Measurements from ENCODE around the gene CHD6.

The CHD6 gene

GRCh38 chr20:41638456-41638855, 20.3 kb upstream of the CHD6 start:
- Histone ChIP-seq H3K4me3 (ENCODE audit: low read depth, low read length) (no peak overlapping the region), H3K9me3 (ENCODE audit: control insufficient read depth, insufficient read depth, low read depth, low read length) (no peaks in the 10 kb centered on the region), H3K4me1 (ENCODE audit: control insufficient read depth, insufficient read depth, low read length) (no peaks in the 10 kb centered on the region), H3K27ac (ENCODE audit: extremely low read depth, low read depth, low read length) (no peak overlapping the region), H3K36me3 (ENCODE audit: control insufficient read depth in 2 of 2, insufficient read depth in 1 of 2, low read length in 2 of 2) (no peaks in the 10 kb centered on the region)
- ChIA-PET POLR2A (no interaction called here), CTCF (no interaction called here)
- TF ChIP-seq ZNF184 (tag by site-specific recombination; IDR thresholded peaks at IDR 0.05) (no peak), ZNF623 (tag by site-specific recombination; IDR thresholded peaks at IDR 0.05) (no peak), ZNF571 (tag by site-specific recombination; IDR thresholded peaks at IDR 0.05) (no peak), ZIC2 (tag by site-specific recombination; IDR thresholded peaks at IDR 0.05) (no peak), ZNF549 (tag by site-specific recombination; IDR thresholded peaks at IDR 0.05) (no peak), ZNF792 (tag by site-specific recombination; IDR thresholded peaks at IDR 0.05) (no peak)
- TF ChIP-seq, protein P1, sequence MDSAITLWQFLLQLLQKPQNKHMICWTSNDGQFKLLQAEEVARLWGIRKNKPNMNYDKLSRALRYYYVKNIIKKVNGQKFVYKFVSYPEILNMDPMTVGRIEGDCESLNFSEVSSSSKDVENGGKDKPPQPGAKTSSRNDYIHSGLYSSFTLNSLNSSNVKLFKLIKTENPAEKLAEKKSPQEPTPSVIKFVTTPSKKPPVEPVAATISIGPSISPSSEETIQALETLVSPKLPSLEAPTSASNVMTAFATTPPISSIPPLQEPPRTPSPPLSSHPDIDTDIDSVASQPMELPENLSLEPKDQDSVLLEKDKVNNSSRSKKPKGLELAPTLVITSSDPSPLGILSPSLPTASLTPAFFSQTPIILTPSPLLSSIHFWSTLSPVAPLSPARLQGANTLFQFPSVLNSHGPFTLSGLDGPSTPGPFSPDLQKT (IDR thresholded peaks at IDR 0.05; ENCODE audit: borderline replicate concordance, low read depth, low read length) = no peak
- TF ChIP-seq, protein P2, sequence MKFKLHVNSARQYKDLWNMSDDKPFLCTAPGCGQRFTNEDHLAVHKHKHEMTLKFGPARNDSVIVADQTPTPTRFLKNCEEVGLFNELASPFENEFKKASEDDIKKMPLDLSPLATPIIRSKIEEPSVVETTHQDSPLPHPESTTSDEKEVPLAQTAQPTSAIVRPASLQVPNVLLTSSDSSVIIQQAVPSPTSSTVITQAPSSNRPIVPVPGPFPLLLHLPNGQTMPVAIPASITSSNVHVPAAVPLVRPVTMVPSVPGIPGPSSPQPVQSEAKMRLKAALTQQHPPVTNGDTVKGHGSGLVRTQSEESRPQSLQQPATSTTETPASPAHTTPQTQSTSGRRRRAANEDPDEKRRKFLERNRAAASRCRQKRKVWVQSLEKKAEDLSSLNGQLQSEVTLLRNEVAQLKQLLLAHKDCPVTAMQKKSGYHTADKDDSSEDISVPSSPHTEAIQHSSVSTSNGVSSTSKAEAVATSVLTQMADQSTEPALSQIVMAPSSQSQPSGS (tag by site-specific recombination; IDR thresholded peaks at IDR 0.05; ENCODE audit: low read depth) = no peak

DNA sequence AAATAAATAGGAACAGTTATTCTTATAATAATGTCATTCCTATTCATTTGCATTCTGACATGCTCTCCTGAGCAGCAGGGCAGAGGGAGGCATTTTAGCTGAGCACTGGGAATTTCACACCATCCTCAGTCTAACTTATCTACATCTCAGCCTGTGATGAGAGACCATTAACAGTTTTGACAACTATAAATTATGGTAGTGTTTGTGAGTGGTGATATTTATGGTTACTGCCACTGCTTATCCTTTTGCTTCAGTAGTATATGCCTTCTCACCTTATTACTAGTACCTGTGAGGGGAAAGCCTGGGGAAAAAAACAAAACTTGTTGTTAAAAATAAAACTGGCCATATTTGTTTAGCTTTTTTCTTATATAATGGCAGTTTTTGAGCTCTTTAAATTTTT, 17.0 kb upstream of the CHD6 start:
- TF ChIP-seq EGR2 (tag by site-specific recombination; IDR thresholded peaks at IDR 0.05; ENCODE audit: low read depth) (no peak), SP3 (tag by site-specific recombination; IDR thresholded peaks at IDR 0.05) (no peak), ZNF677 (tag by site-specific recombination; IDR thresholded peaks at IDR 0.05) (no peak), ZNF654 (tag by site-specific recombination; IDR thresholded peaks at IDR 0.05; ENCODE audit: low read depth) (no peak), ZNF768 (tag by site-specific recombination; IDR thresholded peaks at IDR 0.05) (no peak), TCF7L2 (IDR thresholded peaks at IDR 0.05; ENCODE audit: borderline replicate concordance, low read depth, low read length) (no peak)
- TF ChIP-seq, protein P3, sequence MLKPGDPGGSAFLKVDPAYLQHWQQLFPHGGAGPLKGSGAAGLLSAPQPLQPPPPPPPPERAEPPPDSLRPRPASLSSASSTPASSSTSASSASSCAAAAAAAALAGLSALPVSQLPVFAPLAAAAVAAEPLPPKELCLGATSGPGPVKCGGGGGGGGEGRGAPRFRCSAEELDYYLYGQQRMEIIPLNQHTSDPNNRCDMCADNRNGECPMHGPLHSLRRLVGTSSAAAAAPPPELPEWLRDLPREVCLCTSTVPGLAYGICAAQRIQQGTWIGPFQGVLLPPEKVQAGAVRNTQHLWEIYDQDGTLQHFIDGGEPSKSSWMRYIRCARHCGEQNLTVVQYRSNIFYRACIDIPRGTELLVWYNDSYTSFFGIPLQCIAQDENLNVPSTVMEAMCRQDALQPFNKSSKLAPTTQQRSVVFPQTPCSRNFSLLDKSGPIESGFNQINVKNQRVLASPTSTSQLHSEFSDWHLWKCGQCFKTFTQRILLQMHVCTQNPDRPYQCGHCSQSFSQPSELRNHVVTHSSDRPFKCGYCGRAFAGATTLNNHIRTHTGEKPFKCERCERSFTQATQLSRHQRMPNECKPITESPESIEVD (tag by site-specific recombination; IDR thresholded peaks at IDR 0.05) = no peak
- TF ChIP-seq, protein P4, sequence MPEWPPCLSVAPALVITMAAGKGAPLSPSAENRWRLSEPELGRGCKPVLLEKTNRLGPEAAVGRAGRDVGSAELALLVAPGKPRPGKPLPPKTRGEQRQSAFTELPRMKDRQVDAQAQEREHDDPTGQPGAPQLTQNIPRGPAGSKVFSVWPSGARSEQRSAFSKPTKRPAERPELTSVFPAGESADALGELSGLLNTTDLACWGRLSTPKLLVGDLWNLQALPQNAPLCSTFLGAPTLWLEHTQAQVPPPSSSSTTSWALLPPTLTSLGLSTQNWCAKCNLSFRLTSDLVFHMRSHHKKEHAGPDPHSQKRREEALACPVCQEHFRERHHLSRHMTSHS (tag by site-specific recombination; IDR thresholded peaks at IDR 0.05) = no peak
- no peak overlapping the region for H3K4me3 ChIP-seq (ENCODE audit: low read depth, low read length)
- ChIA-PET CTCF (interaction anchor here (1.6 kb wide), 1 partner anchor 63 kb away, joined by 3 read pairs; no protein-coding TSS in a partner anchor), POLR2A (no interaction called here)
- no peaks in the 10 kb centered on the region for H3K9me3 ChIP-seq (ENCODE audit: control insufficient read depth, insufficient read depth, low read depth, low read length)
- no peaks in the 10 kb centered on the region for H3K36me3 ChIP-seq (ENCODE audit: control insufficient read depth in 2 of 2, insufficient read depth in 1 of 2, low read length in 2 of 2)
- H3K4me1 ChIP-seq (ENCODE audit: control insufficient read depth, insufficient read depth, low read length) = no peaks in the 10 kb centered on the region
- no peak overlapping the region for H3K27ac ChIP-seq (ENCODE audit: extremely low read depth, low read depth, low read length)

- no peak overlapping the region for H3K27ac ChIP-seq (ENCODE audit: extremely low read depth, low read depth, low read length)
- no peaks in the 10 kb centered on the region for H3K9me3 ChIP-seq (ENCODE audit: control insufficient read depth, insufficient read depth, low read depth, low read length)
- H3K4me3 ChIP-seq (ENCODE audit: low read depth, low read length) = no peak overlapping the region
- CTCF ChIA-PET = no interaction called here
- no peaks in the 10 kb centered on the region for H3K36me3 ChIP-seq (ENCODE audit: control insufficient read depth in 2 of 2, insufficient read depth in 1 of 2, low read length in 2 of 2)
- POLR2A ChIA-PET = no interaction called here
- H3K4me1 ChIP-seq (ENCODE audit: control insufficient read depth, insufficient read depth, low read length) = no peaks in the 10 kb centered on the region
- TF ChIP-seq ZNF449 (tag by site-specific recombination; IDR thresholded peaks at IDR 0.05) = no peak
- no peak for TF ChIP-seq SCRT1 (tag by site-specific recombination; IDR thresholded peaks at IDR 0.05; ENCODE audit: borderline replicate concordance)
- TF ChIP-seq, protein P5, sequence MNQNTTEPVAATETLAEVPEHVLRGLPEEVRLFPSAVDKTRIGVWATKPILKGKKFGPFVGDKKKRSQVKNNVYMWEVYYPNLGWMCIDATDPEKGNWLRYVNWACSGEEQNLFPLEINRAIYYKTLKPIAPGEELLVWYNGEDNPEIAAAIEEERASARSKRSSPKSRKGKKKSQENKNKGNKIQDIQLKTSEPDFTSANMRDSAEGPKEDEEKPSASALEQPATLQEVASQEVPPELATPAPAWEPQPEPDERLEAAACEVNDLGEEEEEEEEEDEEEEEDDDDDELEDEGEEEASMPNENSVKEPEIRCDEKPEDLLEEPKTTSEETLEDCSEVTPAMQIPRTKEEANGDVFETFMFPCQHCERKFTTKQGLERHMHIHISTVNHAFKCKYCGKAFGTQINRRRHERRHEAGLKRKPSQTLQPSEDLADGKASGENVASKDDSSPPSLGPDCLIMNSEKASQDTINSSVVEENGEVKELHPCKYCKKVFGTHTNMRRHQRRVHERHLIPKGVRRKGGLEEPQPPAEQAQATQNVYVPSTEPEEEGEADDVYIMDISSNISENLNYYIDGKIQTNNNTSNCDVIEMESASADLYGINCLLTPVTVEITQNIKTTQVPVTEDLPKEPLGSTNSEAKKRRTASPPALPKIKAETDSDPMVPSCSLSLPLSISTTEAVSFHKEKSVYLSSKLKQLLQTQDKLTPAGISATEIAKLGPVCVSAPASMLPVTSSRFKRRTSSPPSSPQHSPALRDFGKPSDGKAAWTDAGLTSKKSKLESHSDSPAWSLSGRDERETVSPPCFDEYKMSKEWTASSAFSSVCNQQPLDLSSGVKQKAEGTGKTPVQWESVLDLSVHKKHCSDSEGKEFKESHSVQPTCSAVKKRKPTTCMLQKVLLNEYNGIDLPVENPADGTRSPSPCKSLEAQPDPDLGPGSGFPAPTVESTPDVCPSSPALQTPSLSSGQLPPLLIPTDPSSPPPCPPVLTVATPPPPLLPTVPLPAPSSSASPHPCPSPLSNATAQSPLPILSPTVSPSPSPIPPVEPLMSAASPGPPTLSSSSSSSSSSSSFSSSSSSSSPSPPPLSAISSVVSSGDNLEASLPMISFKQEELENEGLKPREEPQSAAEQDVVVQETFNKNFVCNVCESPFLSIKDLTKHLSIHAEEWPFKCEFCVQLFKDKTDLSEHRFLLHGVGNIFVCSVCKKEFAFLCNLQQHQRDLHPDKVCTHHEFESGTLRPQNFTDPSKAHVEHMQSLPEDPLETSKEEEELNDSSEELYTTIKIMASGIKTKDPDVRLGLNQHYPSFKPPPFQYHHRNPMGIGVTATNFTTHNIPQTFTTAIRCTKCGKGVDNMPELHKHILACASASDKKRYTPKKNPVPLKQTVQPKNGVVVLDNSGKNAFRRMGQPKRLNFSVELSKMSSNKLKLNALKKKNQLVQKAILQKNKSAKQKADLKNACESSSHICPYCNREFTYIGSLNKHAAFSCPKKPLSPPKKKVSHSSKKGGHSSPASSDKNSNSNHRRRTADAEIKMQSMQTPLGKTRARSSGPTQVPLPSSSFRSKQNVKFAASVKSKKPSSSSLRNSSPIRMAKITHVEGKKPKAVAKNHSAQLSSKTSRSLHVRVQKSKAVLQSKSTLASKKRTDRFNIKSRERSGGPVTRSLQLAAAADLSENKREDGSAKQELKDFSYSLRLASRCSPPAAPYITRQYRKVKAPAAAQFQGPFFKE (tag by site-specific recombination; IDR thresholded peaks at IDR 0.05; ENCODE audit: borderline replicate concordance) = no peak
- no peak for TF ChIP-seq ZNF530 (tag by site-specific recombination; IDR thresholded peaks at IDR 0.05; ENCODE audit: low read depth)
Measured at GRCh38 chr20:41632896-41633295, 14.7 kb upstream of the CHD6 start.
